Testis (tissue), 2 donors: ENCODE data around the gene ATP6V0D1.

Experiments
- CTCF ChIP-seq, 3 experiments: fragments of 450-650 bp in 2 of 3; fragments of 200-600 bp in 1 of 3; sonication (generic) in 1 of 3; IDR thresholded peaks; one replicate each; pipeline ENCODE4 v1.5.1; 2016 to 2019; ENCODE audit warnings: antibody characterized with exemption in 3 of 3, mild to moderate bottlenecking in 2 of 3, moderate library complexity in 1 of 3
- POLR2A ChIP-seq: fragments of 450-650 bp; IDR thresholded peaks from one replicate; pipeline ENCODE4 v1.6.1; 2017; ENCODE audit warnings: antibody characterized with exemption, mild to moderate bottlenecking, moderate library complexity

DNA sequence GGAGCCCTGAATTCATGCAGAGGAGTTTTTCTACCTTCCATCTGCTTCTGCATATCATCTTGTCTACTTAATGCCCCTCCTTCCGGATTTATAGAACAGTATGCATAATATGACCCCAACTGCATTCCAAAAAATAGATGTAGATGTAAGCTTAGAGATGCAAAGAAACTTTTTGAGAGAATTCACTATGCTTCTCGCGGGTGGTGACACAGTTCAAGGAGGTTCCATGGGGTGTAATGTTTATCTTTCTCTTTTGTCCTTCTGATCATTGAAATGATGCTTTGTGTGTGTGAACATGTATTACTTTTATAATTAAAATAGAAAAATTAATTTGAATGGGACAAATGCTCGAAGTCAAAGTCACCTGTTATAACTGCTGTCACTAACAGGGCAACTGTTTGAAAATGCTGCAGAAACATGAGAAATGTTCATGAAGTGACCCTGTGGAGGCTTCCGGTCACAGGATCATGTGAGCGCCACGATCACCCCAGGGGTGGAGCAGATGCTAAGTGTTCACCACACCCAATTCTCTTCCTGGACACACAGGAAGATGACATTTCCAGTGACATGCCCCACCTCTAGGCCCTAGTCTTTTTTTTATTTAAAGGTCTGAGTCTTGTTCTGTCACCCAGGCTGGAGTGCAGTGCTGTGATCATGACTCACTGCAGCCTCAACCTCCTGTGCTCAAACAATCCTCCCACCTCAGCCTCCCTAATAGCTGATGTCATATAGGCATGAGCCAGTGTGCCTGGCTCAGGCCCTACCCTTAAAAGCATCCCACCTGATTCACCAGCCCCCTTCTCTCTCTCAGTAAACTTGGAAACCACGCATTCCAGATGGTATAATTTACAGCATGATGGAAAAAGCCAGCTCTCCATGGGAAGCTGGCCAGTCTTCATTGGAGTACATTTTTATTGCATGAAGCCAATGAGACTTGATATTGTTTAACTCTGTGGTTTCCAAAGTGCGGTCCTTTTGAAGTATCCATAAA is 23.4 kb upstream of the ATP6V0D1 start:
- TF ChIP-seq POLR2A (no peak), CTCF (IDR thresholded peaks at IDR 0.05) (no peak)
